Glomerular endothelial cell (primary cell): ENCODE measurements around the gene CUEDC1. TPM values are rescaled to one million over a fixed set of nuclear protein-coding genes. Genes with fewer than 3 reads are reported as not detected.
A peak's percentile ranks its signal among the peaks of the same experiment; 100 is the strongest.

Experiments
- DNase-seq: peaks from one replicate; pipeline ENCODE4 v3.0.0-alpha.2; 2011; ENCODE audit warnings: low read depth, low spot score; ENCODE audit errors: extremely low read depth
- total RNA-seq: library from RNA; depleted of rRNA; stranded (reverse); fragments of >200 nt; gene quantifications from 2 replicates; pipeline ENCODE4 v1.2.3, GENCODE V29; 2015

CUEDC1 gene
- total RNA-seq, 1 donor from 2014 or later, result 19.8 TPM

DNA sequence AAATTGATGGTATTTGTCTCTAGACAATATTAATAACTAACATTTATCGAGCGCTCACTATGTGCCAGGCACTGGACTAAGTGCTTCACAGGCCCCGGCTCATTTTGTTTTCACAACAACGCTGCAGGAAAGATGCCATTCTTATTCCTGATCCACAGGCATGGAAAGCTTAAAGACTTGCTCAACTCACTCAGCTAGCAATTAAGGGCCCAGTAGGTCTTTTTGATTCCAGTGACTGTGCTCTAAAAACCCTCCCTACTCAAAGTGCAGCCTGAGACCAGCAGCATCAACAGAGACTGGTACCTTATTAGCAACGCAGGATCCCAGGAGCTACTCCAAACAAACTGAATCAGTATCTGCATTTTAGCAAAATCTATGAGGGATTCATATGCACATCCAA is 35.3 kb downstream of the CUEDC1 start:
- DNase-seq, result no peak

DNA sequence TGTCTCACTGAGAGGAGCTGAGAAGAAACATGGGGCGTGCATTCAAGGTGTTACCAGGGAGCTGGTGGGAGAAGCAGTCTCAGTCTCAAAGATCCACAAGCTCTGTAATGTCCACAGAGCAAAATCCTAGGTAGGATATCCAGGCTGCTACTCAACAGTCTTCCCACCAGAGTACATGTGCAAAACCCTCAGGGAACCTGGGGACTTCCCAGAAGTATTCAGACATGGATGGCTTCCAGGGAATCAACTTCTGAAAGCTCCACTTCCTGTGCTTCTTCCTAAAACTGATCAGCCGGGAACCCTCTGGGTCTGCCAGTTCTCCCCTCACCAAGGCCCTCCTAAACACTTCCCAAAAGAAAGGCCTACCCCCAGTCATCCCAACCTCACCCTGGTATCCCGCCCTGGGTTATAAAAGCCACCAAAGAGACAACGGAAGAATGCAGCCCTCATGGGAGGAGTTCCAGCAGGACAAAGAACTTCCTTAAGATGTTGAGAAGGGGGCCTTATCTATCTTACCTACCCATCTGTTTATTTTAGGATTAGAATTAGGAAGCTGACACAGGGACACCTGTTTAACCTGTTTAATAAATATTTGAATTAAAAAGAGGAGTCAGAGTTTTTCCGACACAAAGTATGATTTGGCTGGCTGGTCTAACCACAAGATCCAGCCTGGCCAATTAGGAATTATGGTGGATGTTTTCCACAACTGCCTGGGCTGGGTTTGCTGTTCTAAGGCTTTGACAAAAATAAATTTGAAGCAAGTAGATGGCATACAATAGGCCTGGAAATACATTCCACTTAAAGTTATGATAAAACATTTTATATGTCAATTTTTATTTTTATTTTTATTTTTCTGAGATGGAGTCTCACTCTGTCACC is 37.0 kb downstream of the CUEDC1 start:
- no peak for DNase-seq

DNA sequence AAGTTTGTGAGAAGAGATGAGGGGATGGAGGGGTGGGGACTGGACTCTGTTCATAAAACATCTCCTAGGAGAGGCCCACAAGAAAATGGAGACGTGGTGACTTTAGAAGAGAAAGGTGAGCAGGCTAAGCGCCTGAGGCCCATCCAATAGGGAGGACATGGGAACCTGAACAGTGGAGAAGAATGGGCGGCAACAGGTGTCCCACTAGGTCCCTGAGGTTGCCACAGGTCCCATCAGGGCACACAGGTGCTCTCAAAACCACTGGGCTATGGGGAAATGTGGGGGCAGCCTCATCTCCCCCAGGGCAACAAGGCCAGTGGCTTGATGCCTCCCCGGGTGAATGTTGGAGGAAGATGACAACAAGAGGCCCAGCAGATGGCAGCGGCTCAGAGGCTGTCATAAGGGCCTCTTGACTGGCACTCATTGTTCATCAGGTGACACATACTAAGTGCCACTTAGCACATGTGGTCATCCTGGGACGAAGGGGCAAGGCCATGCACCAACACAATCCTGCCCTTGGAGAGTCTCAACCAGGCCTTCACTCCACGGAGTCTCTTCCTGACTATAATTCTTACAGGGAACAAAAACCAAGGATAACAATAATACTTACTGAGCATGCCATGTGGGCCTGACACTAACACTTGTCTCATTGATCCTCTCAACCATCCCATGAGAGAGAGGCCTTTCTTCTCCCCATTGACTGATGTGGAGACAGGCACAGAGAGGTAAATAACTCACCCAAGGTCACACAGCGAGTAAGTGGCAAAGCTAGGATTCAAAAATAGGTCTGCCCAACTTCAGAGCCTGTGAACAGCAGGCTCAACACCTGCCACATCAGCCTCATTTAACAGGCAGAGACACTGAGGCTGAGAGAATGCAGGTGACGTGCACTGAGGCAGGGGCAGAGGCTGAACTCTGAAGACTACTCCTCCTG is 38.0 kb downstream of the CUEDC1 start:
- no peak for DNase-seq

DNA sequence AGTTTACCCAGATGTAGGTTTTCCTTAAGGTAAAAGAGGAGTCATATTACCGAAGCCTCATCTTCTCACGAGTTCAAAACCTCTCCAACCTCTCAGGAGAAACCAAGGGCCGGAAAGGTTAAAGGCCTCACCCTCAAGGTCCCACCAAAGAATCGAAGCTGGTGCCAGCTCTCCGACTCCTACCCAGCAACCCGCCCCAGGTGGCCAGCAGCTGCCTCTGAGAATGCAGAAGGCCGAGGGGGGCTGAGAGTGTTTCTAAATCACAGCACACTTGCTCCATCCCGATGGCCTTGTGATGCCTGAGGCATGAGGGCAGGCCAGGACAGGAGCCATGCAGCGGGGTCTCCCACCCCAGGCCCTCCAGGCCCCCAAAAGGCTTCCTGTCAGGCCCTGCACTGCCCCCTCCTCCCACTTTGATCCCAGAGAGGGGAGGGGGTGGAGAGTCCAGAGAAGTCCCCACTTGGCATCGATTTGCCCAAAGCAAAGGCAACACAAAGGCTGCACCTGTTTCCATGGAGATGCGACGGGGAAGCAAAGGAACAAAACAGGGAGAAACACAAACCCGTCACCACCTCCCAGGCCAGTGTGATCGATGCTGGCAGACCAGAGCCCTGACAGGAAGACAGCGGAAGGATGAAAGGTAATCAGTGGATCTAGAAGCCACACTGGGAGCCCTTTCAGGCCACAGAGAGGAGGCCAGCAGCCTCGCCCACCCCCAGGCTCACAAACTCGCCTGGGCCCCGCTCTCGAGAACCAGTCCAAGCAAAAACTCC is 39.0 kb downstream of the CUEDC1 start:
- no peak for DNase-seq

DNA sequence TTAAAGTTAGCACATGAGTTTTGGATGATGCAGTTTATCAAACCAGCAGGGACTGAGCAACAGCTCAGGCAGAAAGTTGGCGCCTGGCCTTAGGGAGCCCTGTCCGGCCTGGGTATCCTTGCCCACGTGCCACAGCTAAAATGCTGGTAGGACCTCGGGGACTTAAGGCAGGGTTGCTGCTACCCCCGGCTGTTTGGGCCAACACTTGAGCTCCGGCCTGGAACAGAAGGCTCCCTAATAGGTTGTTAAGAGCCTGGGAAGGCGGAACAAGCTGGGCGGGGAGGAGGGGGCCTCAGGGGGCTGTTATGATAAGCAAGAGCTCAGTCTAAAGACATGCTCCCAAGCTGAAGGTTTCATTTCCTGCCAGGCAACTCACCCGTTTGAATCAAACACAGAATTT is 39.7 kb downstream of the CUEDC1 start:
- no peak for DNase-seq

DNA sequence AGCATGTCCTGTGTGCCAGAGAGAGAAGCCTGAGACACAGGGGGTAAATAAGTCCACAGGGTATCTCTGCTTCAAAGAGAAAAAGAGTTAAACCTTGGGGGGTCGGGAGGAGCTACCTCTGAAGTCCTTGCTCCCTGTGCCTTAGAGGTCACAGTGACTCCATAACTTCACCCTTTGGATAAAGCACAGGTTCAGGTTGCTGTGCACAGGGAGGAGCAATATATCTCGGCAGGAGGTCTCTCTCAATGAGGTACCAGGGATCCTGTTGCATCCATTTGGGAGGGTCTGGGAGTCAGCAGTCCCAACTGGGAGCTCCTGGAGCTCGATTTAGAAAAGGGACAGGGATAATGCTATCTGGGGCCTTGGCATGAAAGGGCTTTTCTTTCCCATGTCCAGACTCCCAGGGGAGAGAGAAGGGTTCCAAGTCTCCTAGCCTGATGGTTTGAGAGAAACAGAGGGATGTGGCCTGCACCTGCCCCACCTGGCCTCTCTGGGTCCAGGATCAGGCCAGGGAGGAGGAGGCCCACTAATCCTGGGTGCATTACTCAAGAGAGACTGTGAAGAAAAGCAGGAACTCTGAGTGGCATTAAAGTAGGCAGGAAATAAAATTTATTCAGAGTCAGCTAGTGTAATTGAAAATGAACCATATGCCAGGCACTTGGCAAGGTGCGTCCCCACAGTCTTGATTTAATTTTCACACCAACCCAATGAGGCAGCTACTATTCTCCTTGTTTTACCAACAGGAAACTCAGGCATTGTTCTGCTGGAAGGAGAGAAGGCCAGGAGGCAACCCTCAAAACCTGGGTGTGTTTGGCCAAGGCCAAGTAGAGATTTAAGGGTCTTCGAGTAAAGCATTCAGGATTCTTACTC is 40.7 kb downstream of the CUEDC1 start:
- no peak for DNase-seq

DNA sequence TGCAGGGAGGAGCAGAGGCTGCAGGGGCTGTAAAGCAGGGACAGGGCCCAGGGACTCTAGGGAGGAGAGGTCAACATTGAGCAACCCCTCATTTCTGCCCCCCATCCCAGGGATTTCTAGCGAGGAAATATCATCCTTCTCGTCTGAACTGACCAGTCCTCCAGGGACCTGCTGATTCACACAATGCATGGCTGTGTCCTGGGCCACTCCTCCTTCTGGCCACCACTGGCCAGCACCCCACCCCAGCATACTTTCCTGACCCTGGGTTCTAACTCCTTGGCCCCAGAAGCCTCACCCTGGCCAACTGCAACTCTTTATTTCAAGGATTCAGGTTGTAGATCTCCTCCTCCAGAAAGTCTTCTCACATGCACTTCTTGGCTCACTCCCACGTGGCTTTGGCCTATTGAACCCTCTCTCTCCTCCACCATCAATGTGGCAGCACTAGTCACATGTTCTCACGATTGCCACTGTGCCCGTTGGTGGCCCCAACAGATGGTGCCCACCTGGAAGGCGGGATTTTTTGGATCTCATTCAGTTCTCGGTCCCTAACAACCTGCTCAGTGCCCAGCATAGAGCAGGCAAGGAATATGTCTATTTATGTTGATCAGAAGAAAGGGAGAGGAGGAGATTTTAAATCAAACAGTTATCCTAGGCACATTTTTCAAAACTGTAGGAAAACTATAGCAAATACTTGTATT is 41.5 kb downstream of the CUEDC1 start:
- DNase-seq, result no peak

DNA sequence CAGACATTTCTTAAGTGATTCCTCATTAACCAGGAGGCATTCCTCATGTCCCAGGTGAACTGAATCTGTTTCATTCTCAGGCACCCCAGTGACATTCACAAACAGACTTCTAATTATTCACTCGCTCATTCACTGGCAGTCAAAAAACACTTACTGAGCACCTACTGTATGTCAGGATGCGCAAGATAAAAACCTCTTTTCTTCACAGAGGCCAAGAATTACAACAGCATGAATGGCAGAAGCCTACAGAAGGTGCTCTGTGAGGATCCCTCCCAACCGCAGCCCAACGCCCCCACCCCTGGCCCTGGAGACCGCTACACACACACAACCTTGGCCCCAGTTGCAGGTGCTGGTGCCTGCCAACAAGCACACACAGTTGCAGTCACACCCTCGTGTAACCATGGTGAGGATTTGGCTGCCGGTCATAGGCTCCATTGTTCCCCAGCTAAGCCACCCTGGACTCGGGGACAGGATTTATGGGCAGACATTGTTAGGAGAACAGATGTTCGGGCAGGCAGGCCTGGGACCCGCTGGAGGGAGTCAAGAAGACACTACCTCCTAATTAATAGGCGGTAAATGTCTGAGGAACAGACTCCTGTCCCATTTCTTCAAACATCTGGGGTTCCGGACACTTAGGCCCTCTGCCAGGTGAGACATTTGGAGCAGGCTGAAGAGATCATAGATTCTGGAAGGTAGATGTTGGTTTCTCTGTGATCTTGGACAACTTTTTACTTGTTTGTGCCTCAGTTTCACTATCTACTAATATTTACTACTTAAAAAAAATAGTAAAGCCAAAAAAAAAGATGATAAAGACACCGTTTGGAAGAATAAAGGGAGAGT is 43.2 kb downstream of the CUEDC1 start:
- no peak for DNase-seq

DNA sequence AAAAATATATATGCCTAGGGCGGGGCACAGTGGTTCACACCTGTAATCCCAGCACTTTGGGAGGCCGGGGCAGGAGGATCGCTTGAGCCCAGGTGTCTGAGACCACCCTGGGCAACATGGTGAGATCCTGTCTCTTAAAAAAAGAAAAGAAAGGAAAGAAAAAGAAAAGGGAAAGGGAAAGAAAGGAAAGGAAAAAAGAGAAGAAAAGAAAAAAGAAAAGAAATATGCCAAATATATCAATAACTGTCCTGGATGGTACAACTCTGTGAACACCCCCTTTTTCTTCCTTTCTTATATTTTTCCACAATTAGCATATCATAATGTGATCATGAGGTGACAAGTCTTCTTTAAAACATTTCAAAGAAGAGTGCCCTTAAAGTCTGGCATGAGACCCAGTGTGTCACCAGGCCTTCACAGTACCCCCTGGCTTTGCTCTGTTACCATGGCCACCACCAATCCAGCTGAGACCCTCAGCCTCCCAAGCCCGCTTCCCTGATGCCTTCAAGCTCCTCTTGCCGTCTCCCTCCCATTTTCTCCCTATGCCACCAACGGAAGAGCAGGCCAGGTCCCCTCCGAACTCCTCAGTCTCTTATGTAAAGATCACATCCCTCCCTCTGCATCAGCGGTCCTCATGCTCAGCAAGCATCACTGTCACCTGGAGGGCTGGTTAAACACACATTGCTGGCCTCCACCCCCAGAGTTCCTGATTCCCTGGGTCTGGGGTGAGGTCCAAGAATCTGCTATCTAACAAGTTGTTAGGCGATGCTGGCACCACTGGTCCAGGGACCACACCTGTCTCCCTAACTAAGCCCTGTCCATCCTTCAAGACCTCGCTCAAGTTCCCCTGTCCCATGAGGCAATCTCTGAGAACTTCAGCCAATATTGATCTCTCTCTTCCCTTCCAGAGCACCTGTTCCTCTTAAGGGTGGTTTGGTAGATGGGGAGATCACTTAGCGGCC is 44.5 kb downstream of the CUEDC1 start:
- DNase-seq, result no peak

DNA sequence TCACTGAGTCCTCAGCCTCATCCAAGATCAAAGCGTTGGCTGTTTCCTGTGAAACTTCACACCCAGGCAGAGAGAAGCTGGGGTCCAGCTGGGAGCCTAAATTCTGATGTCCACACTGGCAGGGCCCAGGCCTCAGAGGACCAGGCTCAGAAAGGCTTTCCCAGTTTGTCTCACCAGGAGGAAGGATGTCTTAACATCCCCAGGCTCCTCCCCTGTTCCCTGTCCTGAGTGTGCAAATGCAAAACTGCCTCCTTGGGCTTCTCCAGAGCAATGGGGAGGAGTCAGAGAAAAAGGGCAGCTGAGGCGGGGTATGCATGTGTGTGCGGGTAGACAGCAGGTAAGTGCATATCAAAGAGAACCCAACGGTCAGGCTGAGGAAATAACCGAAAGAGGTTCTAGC is 45.7 kb downstream of the CUEDC1 start:
- DNase-seq, result no peak

DNA sequence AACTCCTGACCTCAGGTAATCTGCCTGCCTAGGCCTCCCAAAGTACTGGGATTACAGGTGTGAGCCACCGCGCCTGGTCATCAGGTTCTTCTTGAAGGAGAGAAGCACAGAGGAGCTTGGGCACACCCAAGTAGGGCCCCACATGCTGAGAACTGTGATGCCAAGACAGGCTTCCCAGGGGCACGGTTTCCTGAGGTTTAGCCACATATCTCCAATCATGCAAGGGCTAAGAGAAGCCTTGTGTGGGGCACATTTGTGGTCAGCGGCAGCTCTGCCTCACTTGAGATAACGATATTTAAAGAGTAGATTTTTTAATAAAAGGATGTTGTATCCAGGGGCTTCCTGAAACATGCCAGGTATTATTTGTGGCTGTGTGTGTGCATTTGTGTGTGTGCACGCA is 46.9 kb downstream of the CUEDC1 start:
- no peak for DNase-seq

DNA sequence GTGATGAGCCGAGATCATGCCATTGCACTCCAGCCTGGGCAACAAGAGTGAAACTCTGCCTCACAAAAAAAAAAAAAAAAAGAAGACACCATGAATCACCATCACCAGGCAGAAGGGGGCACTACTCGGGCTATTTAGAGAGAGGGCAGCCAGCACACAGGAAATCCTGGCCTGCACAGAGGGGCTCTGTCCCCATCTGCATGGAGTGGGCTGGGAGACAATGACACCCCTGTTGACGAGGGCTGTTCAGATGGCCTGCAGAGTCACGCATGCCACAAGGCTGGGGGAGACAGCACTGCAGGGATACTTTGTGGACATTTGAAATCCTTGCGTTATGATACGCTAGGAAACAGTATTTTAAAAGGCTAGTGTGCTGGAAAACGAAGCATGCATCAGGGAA is 48.3 kb downstream of the CUEDC1 start:
- no peak for DNase-seq

DNA sequence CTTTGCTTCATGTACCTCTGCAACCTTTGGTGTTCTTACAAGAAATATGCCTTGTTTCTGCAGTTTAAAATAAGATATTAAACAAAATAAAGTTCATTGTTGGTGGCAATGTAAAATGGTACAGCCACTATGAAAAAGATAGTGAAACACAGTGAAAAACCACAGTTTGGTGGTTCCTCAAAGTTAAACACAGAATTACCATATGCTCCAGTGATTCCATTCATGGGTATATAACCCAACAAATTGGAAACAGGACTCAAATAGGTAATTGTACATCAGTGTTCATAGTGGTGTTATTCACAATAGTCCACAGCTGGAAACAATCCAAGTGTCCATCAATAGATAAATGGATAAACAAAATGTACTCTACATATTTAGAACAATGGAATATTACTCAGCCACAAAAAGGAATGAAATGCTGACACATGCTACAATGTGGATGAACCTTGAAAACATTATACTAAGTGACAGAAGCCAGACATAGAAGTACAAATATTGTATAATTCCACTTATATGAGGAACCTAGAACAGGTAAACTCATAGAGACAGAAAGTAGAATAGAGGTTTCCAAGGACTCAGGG is 49.2 kb downstream of the CUEDC1 start:
- DNase-seq, result no peak

DNA sequence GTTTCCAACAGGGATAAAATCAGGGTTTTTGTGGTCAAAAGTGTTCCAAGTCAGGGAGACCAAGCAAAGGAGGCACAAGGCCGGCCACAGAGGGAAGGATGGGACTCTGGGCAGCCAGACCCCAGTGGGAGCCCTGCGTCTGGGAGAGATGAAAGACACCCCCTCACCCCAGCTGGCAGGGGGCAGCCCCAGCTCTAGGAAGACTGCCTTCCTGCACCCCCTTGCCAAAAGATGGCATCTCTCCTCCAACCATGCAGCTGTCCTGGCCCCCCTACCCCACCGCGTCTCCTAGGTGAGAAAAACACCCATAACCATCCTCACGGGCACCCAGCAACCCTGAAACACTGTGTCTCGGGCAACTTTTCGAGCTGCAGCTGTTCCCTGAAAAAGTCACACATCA is 51.3 kb downstream of the CUEDC1 start:
- DNase-seq, result no peak

DNA sequence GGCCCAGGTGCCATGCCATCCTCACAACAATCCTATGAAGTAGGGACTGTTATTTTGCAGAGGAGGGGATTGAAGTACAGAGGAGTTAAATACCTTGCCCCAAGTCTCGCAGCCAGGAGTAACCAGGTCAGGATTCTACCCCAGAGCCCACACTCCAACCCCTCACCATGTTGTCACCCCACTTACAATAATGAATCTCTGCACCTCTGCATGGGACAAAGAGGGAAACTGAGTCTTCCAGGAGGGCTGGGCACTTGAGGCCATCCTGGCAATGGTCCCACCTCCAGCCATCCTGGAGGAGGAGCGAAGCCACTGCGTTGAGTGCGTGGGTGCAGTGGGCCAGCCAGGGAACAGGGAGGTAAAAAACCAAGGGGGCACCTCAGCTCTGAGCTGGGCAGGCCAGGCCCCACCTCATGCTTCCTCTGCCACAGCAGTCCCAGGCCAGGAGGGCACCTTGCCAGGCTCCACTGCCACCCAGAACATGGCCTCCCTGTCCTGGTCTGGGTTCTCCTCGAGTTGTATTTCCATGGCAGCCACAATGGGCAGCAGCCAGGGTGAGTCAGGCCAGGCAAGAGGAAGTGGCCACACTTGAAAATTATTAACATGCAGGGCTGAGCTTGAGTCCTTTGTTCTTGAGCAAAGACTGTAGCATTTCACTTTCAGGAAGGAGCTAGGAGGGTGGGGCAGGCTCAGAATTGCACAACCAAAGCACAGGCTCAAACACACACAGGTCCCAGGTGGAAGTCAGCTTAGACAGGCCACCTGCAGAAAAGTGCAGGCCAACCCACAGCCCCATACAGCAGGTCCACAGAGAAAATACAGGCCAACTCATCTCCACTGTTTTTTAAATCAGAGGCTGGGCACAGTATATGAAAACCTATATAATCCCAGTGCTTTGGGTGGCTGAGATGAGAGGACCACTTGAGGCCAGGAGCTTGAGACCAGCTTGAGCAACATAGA is 52.1 kb downstream of the CUEDC1 start:
- peak; percentile 42 for DNase-seq
